Stimulated activated CD8-positive, alpha-beta memory T cell treated with anti-CD3 and anti-CD28 coated beads, Interleukin-7, amount 100 ng/mL, for 48 hours (primary cell): ENCODE measurements around the gene KLRC4.
"Not testable (repeated sequence)": the region's sequence is repeated elsewhere in the genome, so short reads cannot be mapped to it uniquely, and the experiment has no call there.

Source experiments
- DNase-seq, 2 donors: peaks; one replicate each; pipeline ENCODE4 v3.0.0-alpha.2; 2020; ENCODE audit warnings: low read depth in 1 of 2; ENCODE audit errors: extremely low read depth in 1 of 2

The KLRC4 gene

GRCh38 chr12:10409392-10409791, at the start of gene KLRC4:
TSS of gene KLRC4 (minus strand) at chr12:10409757. CDS start at chr12:10409575, 182 bp downstream.
- no peak for DNase-seq

- DNase-seq: no peak
Observed at GRCh38 chr12:10457760-10458159, 48.2 kb upstream of the KLRC4 start.

- no peak for DNase-seq
Observed at GRCh38 chr12:10456856-10457255, 47.3 kb upstream of the KLRC4 start.

DNA sequence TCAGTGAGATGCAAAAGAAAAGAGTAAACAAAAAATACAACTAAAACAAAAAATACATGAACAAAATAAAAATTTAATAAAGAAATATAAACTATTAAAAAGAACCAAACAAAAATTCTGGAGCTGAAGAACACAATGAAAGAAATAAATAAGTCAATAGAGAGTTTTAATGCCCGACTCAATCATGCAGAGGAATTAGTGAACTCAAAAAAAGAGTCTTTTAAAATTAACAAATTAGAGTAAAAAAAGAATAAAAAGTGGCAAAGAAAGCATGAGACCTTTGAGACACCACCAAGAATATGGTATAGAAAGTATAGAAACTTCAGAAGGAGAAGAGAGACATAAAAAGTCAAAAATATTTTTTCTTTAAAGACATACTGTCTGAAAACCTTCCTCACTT, 46.2 kb upstream of the KLRC4 start:
- no peak for DNase-seq

DNA sequence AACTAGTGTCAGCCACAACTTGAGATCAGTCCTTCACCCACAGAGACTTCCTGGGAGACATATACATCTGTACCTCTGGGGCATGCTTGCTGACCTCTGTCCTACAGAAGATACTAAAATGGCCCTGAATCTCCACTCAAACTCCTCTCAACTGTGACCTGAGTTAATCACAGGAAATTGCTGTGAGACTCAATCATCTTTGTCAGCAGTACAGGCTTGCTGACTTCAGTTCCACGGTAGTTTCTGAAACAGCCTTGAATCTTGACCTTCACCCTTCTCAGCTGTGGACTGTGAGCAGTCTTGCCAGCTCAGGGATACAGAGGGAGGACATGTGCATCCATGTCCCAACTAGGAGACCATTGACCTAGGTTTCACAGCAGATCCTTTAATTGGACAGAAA, 45.0 kb upstream of the KLRC4 start:
- no peak for DNase-seq

- no peak for DNase-seq
Observed at GRCh38 chr12:10453156-10453555, 43.6 kb upstream of the KLRC4 start, which contains the start of gene KLRC1. TSS of gene KLRC1 (minus strand) at chr12:10453377. CDS start at chr12:10451156, 2,221 bp downstream.

DNA sequence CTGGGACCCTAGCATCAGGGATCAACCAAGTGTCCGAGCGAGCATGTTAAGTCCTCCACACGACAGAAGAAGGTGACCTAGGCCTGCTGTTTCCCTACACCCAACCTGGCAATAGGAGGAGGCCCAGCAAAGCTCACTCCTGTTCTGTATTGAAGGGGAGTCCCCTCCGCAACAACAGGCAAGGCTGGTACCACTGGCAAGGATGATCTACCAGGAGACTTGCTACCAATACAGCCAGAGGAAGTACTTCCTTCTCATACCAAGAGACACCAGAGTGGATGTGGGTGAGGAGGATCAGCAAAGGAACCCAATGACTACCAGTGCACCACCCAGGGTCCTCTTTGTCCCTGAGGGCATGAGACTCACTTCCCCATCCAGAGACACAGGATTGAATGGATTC, 38.7 kb upstream of the KLRC4 start:
- DNase-seq: no peak

DNA sequence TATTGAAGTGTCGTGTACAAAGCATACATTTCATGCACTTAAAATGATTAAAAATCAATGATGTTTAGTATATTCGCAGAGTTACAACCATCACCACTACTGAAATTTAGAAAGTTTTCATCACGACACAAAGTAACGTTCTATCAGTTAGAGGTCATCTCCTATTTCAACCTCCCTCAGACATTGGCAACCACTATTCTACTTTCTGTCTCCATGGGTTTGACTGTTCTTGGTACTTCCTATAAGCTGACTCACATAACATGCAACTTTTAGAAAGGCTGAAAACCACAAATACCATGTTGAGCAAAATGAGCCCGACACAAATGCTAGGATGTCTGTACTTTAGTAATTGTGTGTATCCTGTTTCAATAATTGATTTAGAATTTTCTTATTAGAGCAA, 36.5 kb upstream of the KLRC4 start:
- DNase-seq: not testable (repeated sequence)

GRCh38 chr12:10441144-10441543, 31.6 kb upstream of the KLRC4 start:
- DNase-seq: not testable (repeated sequence)

DNA sequence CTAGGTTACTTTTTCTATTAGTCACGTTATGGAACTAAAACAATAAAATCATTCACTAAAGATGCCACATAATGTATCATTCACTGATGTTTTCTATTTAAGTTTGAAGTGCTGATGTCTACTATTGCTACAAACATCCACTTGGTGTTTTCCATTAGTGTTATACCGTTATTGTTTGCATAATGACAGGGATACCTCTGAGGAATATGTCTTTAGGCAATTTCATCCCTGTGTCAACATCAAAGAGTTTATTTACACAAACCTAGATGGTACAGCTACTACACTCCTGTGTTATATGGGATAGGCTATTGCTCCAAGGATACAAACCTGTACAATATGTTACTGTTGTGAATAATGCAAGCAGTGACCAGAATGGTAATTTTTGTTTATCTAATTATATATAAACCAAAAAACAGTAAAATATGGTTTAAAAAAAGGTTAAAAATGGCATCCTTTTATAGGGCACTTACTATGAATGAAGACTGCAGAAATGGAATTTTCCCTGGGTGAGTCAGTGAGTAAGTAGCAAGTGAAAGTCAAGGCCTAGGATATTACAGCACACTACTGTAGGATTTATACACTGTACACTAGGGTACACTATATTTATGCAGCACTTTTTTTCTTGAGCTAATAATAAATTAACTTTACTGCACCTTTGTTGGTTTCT, 30.2 kb upstream of the KLRC4 start:
- not testable (repeated sequence) for DNase-seq

GRCh38 chr12:10437601-10438000, 28.0 kb upstream of the KLRC4 start:
- not testable (repeated sequence) for DNase-seq

- not testable (repeated sequence) for DNase-seq
Observed at GRCh38 chr12:10435816-10436215, 26.3 kb upstream of the KLRC4 start, which contains the start of gene KLRC2. TSS of gene KLRC2 (minus strand) at chr12:10436010. CDS start at chr12:10435986, 24 bp downstream.

GRCh38 chr12:10430623-10431022, 21.1 kb upstream of the KLRC4 start:
- DNase-seq: not testable (repeated sequence)

DNA sequence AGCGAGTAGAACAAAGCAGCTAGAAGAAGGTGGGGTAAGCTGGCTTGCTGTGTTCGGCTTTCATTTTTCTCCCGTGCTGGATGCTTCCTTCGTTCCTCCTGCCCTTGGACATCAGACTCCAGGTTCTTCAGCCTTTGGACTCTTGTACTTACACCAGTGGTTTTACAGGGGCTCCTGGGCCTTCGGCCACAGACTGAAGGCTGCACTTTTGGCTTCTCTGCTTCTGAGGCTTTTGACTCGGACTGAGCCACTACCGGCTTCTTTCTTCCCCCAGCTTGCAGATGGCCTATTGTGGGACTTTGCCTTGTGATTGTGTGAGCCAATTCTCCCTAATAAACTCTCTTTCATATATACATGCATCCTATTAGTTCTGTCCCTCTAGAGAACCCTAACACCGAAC, 16.4 kb upstream of the KLRC4 start:
- DNase-seq: not testable (repeated sequence)

- DNase-seq: not testable (repeated sequence)
Observed at GRCh38 chr12:10424260-10424899, 14.8 kb upstream of the KLRC4 start.

DNA sequence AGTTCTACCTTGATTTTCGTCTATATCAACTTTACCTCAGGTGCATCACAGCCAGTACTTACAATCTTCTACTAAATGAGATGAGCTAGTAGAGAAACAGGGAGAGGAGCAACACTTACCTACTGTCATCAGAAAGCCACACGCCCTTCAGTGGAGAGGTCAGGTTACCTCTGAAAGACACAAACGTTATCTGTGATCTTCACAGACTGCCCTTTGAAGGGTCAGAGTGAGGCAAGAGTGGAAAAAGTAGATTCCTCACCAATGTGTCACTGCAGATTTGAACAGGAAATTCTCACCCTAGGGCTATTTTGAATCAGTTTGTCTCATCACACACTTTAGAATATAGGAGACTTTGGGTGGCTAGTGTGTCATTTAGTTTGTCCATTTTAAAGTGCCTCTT, 12.6 kb upstream of the KLRC4 start:
- DNase-seq: not testable (repeated sequence)

DNA sequence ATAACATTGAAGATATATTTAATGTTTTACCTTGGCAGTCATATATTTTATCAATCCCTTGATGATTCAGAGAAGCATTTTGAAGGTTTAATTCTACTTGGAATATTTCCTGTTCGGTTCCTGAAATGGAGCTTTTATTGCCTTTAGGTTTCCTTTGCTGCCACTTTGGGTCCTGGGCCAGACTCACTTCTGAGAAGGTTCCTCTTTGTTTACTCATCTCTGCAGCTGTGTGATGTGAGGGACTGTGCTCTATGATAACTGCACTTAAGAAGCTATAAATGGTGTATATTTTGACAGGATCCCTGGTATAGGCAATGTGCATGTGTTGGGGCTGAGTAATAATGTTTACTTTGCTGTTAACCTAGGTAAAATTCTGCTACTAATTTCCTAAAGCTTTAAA, 10.8 kb upstream of the KLRC4 start, which contains the start of gene KLRC3:
Gene KLRC3, minus strand, starts transcription at position 262 of the 400 bp plus-strand sequence. Its CDS starts 45 bp downstream, at position 217.
- not testable (repeated sequence) for DNase-seq

DNA sequence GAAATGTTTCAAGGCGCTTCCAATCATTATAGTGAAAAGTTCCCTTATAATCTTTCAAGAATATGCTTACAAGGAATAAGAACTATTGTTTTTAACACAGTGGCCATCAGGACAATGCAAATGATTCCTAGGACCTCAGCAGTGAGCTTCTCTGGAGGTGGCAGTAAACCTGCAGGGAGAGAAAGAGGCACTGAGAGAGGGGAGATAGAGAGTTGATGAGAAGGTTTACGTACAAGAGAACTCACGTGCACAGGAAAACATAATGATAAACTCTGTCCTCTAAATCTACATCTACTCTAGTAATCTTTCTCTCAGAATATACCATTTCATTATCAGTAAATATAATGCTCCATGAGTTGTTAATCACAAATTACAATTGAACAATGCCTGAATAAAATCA, 715 bp downstream of the KLRC4 start:
- DNase-seq: no peak

DNA sequence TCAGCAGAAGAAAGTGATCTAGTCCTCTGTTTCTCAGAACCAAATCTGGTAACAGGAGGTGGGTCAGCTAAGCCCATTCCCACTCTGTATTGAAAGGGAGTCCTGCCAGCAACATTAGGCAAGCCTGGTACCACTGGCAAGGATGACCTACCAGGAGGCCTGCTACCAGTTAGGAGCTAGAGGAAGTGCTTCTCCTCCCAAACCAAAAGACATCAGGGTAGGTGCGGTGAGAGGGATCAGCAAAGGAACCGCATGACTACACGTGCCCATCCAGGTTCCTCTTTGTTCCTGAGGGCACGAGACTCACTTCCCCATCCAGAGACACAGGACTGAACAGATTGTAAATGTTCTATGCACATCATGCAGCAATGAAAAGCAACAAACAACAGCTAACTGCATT, 2.8 kb downstream of the KLRC4 start:
- DNase-seq: no peak

DNA sequence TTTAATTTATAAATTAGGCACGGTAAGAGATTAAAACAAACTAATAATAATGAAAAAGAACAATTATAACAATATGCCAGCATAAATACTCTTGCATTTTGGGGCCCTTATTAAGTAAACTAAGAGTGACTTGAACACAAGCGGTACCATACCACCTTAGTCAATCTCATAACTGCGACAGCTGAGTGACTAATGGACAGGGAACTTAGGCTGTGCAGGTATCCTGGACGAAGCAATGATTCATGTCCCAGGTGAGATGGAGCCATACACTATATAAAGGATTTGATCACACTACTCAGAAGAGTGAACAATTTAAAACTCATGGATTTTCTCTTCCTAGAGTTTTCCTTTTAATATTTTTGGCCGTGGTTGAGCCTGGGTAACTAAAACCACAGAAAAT, 4.3 kb downstream of the KLRC4 start:
- DNase-seq: no peak

GRCh38 chr12:10404798-10405197, 4.8 kb downstream of the KLRC4 start:
- DNase-seq: no peak

- DNase-seq: no peak
Observed at GRCh38 chr12:10400829-10401228, 8.7 kb downstream of the KLRC4 start.
